HG02610 (cell line): ENCODE data around the gene CYP21A2.
"Not testable (repeated sequence)": the region's sequence is repeated elsewhere in the genome, so short reads cannot be mapped to it uniquely, and the experiment has no call there.

Experiments
- ATAC-seq: cut with Tn5 transposase; IDR thresholded peaks from one replicate; pipeline ENCODE4 v1.9.1; 2021; ENCODE audit warnings: mild to moderate bottlenecking, moderate library complexity; ENCODE audit not compliant: unreplicated experiment

The CYP21A2 gene

DNA sequence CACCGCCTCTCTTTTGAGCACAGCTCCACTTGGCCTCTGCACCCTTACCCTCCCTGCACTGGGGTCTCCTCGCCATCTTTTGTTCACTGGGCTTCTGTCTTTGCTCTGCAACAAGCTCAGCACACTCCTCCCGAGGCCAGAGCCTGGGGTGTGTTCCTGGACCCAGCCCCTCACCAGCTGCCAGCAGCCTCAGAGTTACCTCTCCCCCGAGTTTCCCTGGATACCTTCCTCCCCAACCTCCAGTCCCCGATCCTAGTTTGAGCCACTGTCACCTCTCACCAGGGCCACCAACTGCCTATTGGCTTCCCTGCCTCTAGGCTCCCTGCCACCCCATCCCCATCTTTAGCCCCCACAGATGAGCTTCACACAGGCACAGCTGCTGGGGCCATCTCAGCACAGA is 12.3 kb downstream of the CYP21A2 start:
- no peak for ATAC-seq

DNA sequence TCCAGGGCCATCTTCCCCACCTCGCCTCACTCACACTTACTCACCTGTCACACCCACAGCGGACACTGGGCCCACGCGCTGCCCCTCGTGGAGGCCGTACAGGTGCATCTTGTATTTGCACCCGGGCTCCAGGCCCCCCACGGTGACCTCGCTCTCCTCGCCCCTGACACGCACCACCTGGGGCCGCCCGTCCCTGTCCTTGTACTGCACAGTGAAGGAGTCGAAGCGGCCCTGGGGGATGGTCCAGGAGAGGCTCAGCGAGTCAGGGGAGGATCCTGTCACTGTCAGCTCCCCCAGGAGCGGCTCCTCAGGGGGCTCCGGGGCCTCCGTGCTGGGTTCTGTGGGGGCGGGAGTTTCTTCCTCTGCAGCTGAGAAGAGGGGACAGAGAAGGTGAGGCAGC is 14.4 kb downstream of the CYP21A2 start:
- not testable (repeated sequence) for ATAC-seq

DNA sequence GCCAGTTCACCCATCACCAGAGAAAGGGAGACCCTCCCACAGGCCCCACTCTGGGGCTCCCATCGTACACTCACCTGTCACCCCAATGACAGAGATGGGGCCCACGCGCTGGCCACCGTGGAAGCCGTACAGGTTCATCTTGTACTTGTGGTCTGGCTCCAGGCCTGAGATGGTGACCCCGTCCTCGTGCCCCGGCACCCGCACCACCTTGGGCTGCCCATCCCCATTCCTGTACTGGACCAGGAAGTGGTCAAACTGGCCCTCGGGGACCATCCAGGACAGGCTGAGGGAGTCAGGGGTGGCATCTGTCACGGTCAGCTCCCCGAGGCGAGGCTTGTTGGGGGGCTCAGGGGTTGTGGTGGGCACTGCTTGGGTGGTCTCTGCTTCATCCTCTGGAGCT is 15.1 kb downstream of the CYP21A2 start:
- ATAC-seq: not testable (repeated sequence)

DNA sequence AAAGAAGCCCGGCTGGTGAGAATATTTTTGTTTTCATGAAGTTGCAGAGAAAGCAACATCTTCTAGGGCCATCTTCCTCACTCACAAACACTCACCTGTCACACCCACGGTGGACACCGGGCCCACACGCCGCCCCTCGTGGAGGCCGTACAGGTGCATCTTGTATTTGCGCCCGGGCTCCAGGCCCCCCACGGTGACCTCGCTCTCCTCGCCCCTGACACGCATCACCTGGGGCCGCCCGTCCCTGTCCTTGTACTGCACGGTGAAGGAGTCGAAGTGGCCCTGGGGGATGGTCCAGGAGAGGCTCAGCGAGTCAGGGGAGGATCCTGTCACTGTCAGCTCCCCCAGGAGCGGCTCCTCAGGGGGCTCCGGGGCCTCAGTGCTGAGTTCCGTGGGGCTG is 17.5 kb downstream of the CYP21A2 start:
- not testable (repeated sequence) for ATAC-seq

DNA sequence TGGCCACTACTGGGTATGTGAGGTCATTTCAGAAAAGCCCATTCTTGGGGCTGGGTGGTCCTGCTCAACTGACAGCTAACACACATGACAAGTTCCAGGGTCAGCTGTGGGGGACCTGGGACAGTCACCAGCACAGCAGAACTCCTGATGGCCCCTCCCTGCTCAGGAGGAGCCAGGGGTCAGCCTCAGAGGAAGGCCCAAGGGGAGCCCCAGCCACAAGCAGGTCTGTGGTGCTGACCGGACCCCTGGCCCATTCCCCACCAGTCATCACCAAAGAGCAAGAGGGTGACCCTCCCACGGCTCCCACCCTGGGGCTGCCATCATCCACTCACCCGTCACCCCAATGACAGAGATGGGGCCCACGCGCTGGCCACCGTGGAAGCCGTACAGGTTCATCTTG is 18.0 kb downstream of the CYP21A2 start:
- ATAC-seq: no peak

DNA sequence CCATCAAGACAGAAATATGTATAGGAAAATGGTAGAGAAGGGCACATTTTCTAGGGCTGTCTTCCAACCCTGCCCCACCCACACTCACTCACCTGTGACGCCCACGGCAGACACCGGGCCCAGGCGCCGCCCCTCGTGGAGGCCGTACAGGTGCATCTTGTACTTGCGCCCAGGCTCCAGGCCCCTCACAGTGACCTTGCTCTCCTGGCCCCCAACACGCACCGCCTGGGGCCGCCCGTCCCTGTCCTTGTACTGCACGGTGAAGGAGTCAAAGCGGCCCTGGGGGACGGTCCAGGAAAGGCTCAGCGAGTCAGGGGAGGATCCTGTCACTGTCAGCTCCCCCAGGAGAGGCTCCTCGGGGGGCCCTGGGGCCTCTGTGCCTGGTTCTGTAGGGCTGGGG is 19.8 kb downstream of the CYP21A2 start:
- ATAC-seq: no peak

DNA sequence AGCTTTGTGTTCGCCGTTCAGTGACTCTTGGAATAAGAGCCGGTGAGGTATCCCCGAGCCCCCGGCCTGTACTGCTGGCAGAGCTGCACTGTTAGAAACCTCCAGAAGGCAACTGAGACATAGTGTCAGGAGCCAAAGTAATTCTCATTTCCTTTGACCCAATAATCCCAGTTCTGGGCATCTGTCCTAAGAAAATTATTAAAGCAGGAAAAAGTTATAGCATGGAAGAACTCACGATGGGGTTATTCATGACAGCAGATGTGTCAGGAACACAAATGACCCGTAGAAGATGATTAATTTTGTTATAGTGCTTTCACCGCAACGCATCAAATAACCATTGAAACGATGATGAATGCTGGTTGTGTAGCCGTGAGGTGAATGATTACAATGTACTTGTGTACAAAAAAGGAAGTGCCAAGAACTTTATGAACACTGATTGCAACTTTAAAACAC is 20.3 kb downstream of the CYP21A2 start:
- ATAC-seq: no peak

DNA sequence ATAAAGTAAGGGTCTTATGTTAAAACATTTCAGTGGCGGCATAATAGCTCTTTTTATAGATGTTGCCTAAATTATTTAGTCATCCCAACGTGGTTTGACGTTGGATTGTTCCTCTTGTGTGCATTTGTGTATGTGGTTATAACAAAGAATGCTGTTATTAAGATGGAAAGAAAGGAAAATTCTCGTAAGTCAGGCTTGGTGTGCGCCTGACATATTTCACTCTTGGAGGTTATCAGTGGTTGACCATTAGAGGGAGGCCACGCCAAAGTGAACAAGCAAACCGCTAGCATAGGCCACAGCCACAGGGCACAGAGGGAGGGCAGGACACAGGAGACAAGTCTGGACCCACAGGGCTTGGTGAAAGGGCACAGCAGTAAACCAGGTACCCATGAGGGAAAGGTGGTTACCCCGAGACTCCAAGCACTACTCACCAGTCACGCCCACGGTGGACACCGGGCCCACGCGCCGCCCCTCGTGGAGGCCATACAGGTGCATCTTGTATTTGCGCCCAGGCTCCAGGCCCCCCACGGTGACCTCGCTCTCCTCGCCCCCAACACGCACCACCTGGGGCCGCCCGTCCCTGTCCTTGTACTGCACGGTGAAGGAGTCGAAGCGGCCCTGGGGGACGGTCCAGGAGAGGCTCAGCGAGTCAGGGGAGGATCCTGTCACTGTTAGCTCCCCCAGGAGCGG is 22.9 kb downstream of the CYP21A2 start:
- no peak for ATAC-seq

DNA sequence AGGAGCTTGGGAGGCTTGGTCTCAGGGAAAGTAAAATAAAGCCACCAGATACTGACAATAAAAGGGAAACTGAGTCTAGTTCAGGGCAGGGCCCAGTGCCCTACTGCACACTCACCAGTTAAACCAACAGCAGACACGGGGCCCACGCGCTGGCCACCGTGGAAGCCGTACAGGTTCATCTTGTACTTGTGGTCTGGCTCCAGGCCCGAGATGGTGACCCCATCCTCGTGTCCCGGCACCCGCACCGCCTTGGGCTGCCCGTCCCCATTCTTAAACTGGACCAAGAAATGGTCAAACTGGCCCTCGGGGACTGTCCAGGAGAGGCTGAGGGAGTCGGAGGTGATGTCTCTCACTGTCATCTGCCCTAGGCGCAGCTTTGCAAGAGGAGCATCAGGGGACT is 26.5 kb downstream of the CYP21A2 start:
- ATAC-seq: no peak

DNA sequence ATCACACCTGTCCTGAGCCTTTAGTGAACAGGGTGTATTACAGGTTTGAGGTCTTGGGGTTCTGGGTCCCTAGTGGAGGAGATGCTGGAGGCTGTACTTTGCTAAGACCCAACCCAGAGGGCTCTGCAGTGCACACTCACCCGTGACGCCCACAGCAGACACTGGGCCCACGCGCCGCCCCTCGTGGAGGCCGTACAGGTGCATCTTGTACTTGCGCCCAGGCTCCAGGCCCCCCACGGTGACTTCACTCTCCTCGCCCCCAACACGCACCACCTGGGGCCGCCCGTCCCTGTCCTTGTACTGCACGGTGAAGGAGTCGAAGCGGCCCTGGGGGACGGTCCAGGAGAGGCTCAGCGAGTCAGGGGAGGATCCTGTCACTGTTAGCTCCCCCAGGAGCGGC is 29.3 kb downstream of the CYP21A2 start:
- not testable (repeated sequence) for ATAC-seq

DNA sequence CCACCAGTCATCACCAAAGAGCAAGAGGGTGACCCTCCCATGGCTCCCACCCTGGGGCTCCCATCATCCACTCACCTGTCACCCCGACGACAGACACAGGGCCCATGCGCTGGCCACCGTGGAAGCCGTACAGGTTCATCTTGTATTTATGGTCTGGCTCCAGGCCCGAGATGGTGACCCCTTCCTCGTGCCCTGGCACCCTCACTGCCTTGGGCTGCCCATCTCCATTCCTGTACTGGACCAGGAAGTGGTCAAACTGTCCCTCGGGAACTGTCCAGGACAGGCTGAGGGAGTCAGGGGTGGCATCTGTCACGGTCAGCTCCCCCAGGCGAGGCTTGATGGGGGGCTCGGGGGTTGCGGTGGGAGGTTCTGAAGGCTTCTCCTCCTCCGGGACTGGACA is 30.1 kb downstream of the CYP21A2 start:
- not testable (repeated sequence) for ATAC-seq

DNA sequence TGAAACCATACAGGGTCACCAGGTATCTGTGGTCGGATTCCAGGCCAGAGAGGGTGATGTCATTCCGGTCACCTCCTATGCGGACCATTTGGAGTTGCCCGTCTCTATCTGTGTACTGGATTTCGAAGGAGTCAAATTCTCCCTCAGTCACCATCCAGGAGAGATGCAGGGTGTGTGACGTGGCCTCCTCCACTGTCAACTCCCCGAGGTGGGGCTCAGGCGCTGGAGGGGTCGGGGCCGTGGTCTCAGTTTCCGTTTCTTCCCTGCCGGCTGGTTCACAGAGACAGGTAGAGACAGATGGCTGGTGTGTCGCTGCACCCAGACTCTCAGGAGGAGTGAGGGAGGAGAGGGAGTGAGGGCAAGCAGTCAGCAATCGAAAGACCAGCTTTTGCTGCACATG is 30.7 kb downstream of the CYP21A2 start:
- no peak for ATAC-seq

DNA sequence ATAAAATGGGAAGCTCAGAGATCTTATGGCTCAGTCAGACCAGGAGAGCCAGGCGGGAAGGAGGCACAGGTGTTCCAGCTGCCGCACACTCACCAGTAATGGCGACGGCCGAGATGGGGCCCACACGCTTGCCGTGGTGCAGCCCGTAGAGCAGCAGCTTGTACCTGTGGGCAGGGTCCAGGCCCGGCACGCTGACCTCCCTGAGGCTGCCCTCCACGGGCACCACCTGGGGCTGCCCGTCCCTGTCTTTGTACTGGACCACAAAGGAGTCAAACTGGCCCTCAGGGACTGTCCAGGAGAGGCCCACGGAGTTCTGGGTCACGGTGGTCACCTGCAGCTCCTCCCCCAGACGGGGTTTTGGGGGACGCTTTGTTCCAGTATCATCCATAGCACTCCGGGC is 31.2 kb downstream of the CYP21A2 start:
- ATAC-seq: no peak

DNA sequence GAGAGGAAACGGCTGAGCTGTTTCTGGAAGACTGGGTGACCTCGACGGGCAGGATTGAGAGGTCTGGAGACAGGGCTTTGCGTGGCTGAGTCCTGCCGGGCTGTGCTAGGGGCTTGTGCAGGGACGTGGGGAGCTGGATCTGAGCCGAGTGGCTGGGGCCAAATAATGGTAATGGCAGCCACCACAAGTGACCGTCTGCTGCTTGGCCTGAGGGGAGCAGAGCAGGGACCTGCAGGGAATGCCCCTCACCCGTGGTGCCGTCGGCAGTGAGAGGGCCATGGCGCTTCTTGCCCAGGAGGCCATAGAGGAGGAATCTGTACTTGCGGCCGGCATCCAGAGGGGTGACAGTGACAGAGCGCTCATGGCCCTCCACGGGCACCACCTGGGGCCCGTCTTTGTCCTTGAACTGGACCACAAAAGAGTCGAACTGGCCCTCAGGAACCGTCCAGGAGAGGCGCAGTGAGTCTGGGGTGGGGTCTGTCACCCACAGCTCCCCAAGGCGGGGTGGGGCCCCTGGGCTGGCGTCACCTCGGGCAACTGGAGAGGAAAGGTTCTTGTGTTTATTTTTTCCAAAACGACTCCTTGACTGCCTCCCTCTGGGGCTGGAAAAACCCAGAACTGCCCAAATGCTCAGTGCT is 31.8 kb downstream of the CYP21A2 start:
- no peak for ATAC-seq

DNA sequence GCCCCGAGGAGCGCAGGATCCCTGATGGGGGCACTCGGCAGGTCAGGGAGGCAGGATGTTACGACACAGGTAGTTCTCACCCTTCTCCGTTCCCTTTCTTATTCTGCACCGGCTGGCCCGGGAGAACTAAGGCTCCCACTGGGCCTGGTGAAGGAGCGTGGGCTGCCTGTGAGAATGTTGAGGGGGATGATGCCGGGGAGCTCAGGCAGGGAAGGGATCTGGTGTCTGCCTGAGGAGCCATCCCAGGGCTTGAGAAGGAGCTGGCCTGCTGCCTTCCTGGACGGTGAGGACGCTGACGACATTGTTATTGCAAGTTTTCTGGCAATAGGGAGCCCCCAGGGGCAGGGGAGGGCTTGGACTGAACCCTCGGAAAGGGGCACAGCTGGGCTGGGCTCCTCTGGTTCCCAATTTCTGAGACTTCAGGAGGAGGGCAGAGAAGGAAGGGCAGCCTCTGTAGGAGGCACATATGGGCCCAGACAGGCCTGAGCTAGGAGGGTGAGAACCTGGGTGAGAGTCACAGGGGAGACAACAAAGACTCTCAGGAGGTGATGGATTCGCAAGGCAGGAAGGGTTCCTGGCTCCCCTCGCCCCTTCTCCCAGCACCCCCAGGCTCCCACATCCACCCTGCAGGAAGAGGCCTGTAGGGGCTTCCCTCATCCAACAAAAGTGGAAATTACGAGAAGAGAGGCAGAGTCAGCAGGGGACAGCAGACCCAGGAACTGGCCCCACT is 32.8 kb downstream of the CYP21A2 start:
- ATAC-seq: no peak

DNA sequence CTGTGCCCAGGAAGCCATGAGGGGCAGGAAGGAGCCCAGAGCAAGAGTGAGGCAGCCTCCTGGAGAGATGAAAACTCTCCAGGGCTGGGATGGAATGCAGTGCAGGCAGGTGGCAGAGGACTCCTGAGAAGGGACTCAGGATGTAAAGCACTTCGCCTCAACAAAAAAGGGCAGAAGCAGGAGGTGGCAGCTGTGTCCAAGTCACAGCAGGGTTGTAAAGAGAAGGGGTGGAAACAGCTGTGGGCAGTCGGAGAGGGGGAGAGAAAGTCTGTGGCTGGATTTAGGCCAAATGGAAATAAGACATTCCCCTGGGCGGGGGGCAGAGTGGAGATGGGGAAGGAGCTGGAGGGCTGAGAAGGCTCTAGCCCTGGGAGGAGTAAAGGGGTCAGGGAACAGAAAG is 34.9 kb downstream of the CYP21A2 start:
- no peak for ATAC-seq

DNA sequence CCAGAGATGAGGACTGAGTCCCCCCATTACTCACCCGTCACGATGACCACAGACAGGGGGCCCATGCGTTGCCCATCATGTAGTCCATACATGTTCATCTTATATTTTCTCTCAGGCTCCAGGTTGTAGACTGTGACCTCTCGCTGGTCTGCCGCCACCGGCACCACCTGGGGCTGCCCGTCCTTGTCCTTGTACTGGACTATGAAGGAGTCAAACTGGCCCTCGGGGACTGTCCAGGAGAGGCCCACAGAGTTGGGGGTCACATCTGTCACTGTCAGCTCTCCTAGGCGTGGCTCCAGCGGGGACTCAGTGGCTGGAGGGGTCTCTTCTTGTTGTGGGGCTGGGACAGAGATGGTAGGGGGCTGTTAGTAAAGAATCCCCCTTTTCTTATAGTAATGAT is 35.4 kb downstream of the CYP21A2 start:
- ATAC-seq: no peak

DNA sequence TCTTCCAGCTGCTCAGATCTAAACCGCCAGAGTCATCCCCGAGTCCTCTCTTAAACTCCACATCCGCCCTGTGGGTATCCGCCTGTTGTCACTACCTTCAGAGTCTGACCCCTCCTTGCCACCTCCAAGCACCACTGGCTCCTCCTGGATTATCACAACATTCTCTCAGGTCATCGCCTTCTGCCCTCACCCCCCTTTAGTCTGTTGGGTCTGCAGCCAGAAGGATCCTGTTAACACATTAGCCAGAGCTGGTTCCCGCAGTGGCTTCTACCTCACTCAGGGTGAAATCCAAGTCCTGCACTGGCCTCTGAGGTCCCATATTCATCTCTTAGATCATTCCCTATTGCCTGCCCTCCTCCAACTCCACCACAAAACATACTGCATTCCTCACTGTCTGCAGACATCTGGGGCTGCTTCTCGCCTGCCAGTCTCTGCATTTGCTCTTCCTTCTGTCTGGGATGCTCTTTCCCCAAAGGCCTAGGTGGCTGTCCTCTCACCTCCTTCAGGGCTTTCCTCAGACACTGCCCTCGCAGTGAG is 36.8 kb downstream of the CYP21A2 start:
- no peak for ATAC-seq

DNA sequence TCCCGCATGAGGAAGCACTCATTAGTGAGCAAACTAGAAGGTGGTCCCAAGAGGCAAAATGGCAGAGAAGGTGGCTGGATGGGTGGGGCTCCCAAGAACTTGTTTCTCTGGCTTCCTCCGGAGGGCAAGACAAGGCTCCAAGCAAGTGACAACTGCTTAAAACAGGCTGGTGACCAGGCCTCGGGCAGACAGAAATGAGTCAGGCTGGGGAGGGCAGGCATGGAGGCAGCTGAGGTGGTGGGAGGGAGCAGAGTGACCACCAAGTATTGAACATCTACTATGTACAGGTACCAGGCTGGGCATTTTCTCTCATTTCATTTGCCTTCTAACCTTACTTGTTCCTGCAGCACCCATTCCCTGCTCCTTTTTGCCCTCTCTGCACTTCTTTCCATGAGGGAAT is 37.6 kb downstream of the CYP21A2 start:
- ATAC-seq: no peak

DNA sequence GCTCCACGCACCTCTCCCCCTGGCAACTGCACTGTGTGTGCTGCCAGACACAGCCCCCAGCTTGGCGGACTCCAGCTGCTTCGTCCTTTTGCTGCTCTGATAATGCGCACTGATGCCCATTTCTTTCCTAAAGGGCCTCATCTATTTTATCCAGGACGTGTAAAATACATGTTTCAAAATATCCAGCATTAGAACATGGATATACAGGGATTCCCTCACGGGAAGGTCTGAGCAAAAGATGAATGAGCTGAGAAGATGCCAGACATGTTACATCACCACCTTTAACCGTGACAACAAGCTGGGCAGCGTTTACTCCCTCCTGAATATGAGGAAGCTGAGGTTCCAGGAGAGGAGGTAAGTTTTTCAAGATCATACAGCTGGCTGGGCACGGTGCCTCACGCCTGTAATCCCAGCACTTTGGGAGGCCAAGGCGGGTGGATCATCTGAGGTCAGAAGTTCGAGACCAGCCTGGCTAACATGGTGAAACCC is 38.1 kb downstream of the CYP21A2 start:
- ATAC-seq: no peak

DNA sequence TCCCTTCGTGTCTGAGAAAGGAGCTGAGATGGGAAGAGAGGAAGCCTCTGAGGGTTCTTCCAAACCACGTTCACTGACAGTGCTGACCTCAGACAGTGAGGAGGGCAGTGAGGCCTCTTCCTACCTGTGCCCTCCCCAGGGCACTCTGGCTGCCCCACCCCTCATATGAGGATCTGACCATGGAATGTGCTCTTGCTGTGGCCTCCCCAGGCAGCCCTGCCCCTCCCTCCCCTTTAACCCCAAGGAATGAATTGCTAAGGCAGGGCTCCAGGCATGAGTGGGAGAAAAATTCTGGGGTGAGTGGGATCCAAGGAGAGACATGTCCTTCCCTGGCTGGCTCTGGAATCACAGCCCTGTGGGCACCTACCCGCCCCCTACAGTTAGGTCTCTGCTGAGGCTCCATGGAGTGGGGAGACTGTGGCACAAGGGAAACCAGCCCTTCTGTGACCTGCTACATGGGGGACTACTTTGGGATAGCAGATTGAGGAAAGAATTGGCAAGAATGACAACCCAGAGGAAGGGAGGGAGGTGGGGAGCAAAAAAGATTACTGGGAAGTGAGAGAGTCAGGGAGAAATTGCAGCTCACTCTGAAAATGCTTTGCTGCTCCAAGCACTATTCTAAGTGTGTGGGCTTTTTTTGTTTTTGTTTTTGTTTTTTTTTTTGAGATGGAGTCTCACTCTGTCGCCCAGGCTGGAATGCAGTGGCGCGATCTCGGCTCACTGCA is 41.5 kb downstream of the CYP21A2 start:
- ATAC-seq: no peak
